H1 (cell line): ENCODE measurements around the gene RELN.

Experiments
- BACH1 ChIP-seq: IDR thresholded peaks from 2 replicates; pipeline ENCODE4 v1.6.1; 2012; ENCODE audit warnings: low read length, improper control_type of control experiment
- CEBPB ChIP-seq: IDR thresholded peaks from 2 replicates; pipeline ENCODE4 v1.6.1; 2012; ENCODE audit warnings: low read depth, low read length
- EZH2 ChIP-seq: fragments of 200-600 bp; sonication (generic); IDR thresholded peaks from 2 replicates; pipeline ENCODE4 v1.7.1; 2012; ENCODE audit warnings: low read depth, mild to moderate bottlenecking, moderate library complexity, low read length, inconsistent platforms; ENCODE audit not compliant: severe bottlenecking
- GABPA ChIP-seq: IDR thresholded peaks from 2 replicates; pipeline ENCODE4 v1.6.1; 2011; ENCODE audit warnings: mild to moderate bottlenecking, low read length, moderate library complexity, borderline replicate concordance; ENCODE audit not compliant: insufficient read depth
- GTF2F1 ChIP-seq: IDR thresholded peaks from 2 replicates; pipeline ENCODE4 v1.6.1; 2012; ENCODE audit warnings: low read depth, low read length, improper control_type of control experiment, borderline replicate concordance
- POLR2A ChIP-seq, 2 experiments: IDR thresholded peaks; 1 replicate in 1 of 2; 2 replicates in 1 of 2; pipeline ENCODE4 v1.6.1; 2011; ENCODE audit warnings: low read depth in 2 of 2, low read length in 2 of 2, mild to moderate bottlenecking in 2 of 2; ENCODE audit errors: control extremely low read depth in 1 of 2
- POLR2AphosphoS5 ChIP-seq: IDR thresholded peaks from 2 replicates; pipeline ENCODE4 v1.6.1; 2011; ENCODE audit warnings: low read depth, low read length
- SP2 ChIP-seq: IDR thresholded peaks from 2 replicates; pipeline ENCODE4 v1.6.1; 2012; ENCODE audit warnings: mild to moderate bottlenecking, low read length, inconsistent platforms
- ZNF274 ChIP-seq: IDR thresholded peaks from 2 replicates; pipeline ENCODE4 v1.7.0; 2012; ENCODE audit warnings: low read length, borderline replicate concordance; ENCODE audit errors: extremely low read depth

- TF ChIP-seq ZNF274 (no peak), GABPA (no peak), POLR2AphosphoS5 (no peak), SP2 (no peak), EZH2 (no peak), GTF2F1 (no peak), POLR2A (IDR thresholded peaks at IDR 0.05; ENCODE audit: control extremely low read depth in 1 of 2, low read depth in 2 of 2, low read length in 2 of 2) (no peak), CEBPB (no peak), BACH1 (no peak)
These were observed 177.5 kb downstream of the RELN start for GRCh38 chr7:103811997-103812396.
